Tongue (tissue), 2 donors: ENCODE data around the gene HNRNPR. TPM values are rescaled to one million over a fixed set of nuclear protein-coding genes. Genes with fewer than 3 reads are reported as not detected.
A peak's percentile ranks its signal among the peaks of the same experiment; 100 is the strongest.
"Not testable (repeated sequence)": the region's sequence is repeated elsewhere in the genome, so short reads cannot be mapped to it uniquely, and the experiment has no call there.

Source experiments
- DNase-seq: peaks from one replicate; pipeline ENCODE4 v3.0.0-alpha.2; 2015
- total RNA-seq: library from RNA; depleted of rRNA; stranded (reverse); fragments of >200 nt; gene quantifications from one replicate; pipeline ENCODE4 v1.2.3, GENCODE V29; 2014

The HNRNPR gene
- total RNA-seq, 1 donor from 2014 or later = 145 TPM

- no peak for DNase-seq
These were observed 13.2 kb downstream of the HNRNPR start for GRCh38 chr1:23330846-23331245.

- no peak for DNase-seq
These were observed 18.7 kb downstream of the HNRNPR start for GRCh38 chr1:23325393-23325792.

GRCh38 chr1:23322770-23323169 lies 21.3 kb downstream of the HNRNPR start:
- DNase-seq = no peak

- not testable (repeated sequence) for DNase-seq
These were observed 33.8 kb downstream of the HNRNPR start for GRCh38 chr1:23310280-23310679.

GRCh38 chr1:23304140-23304620 lies 39.9 kb downstream of the HNRNPR start:
- DNase-seq = no peak

- no peak for DNase-seq
These were observed 40.6 kb downstream of the HNRNPR start for GRCh38 chr1:23303524-23303923.

- DNase-seq = no peak
These were observed 47.2 kb downstream of the HNRNPR start for GRCh38 chr1:23296931-23297330.

- DNase-seq = no peak
These were observed 52.4 kb downstream of the HNRNPR start for GRCh38 chr1:23291706-23292105.

- no peak for DNase-seq
These were observed 53.1 kb downstream of the HNRNPR start for GRCh38 chr1:23290836-23291565.

- no peak for DNase-seq
These were observed 55.4 kb downstream of the HNRNPR start for GRCh38 chr1:23288671-23289070.

GRCh38 chr1:23288201-23288600 lies 55.9 kb downstream of the HNRNPR start:
- DNase-seq = no peak

- no peak for DNase-seq
These were observed 57.7 kb downstream of the HNRNPR start for GRCh38 chr1:23286401-23286800.

GRCh38 chr1:23283667-23284602 lies 60.1 kb downstream of the HNRNPR start:
- DNase-seq = no peak

- DNase-seq = no peak
These were observed 61.1 kb downstream of the HNRNPR start for GRCh38 chr1:23282957-23283356.

GRCh38 chr1:23278717-23279116 lies 65.4 kb downstream of the HNRNPR start:
- DNase-seq = no peak

GRCh38 chr1:23276531-23276930 lies 67.6 kb downstream of the HNRNPR start:
- no peak for DNase-seq

- no peak for DNase-seq
These were observed 70.0 kb downstream of the HNRNPR start for GRCh38 chr1:23274134-23274505.

- DNase-seq = peak; percentile 24
These were observed 70.5 kb downstream of the HNRNPR start for GRCh38 chr1:23273450-23274133.

- no peak for DNase-seq
These were observed 80.7 kb downstream of the HNRNPR start for GRCh38 chr1:23263380-23263887.

GRCh38 chr1:23258082-23258481 lies 86.0 kb downstream of the HNRNPR start:
- DNase-seq = not testable (repeated sequence)

- DNase-seq = not testable (repeated sequence)
These were observed 86.7 kb downstream of the HNRNPR start for GRCh38 chr1:23257371-23257770.
